NCI-H774 (cell line): ENCODE results near the gene TSPAN10.
"Not testable (repeated sequence)": the region's sequence is repeated elsewhere in the genome, so short reads cannot be mapped to it uniquely, and the experiment has no call there.

ENCODE experiments used
- DNase-seq: peaks from one replicate; lab custom pipeline; 2025; lab: John Stamatoyannopoulos, UW

TSPAN10 gene

GRCh38 chr17:81636505-81637288 is at the start of gene TSPAN10, which contains the start of gene NPLOC4:
Gene TSPAN10, plus strand, starts transcription at chr17:81637196. Its CDS starts 5,217 bp downstream, at chr17:81642413.
Gene NPLOC4, minus strand, starts transcription at chr17:81637112. Its CDS starts 182 bp downstream, at chr17:81636930.
- DNase-seq, result peak; percentile 91

GRCh38 chr17:81589612-81590011 is 47.4 kb upstream of the TSPAN10 start:
- DNase-seq, result no peak

DNA sequence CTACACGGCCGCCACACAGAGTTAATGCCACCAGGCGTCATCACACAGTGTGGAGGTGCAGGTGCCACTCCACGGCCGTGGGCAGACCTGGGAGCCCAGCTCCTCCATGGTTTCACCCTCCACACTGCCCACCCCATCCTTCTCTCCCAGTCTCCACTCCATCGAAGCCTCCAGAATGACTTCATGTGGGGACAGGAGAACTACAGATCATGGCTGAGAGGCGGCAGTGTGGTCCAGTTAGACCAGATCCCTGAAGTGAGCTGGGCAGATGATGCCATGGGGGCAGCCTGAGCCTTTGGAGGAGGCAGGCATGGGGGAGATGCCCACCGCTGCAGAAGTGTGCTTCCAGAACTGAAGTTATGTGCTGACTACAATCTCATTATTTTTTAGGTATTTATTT is 46.9 kb upstream of the TSPAN10 start:
- no peak for DNase-seq

GRCh38 chr17:81591971-81592370 is 45.0 kb upstream of the TSPAN10 start:
- DNase-seq, result no peak

- no peak for DNase-seq
Observed at GRCh38 chr17:81593105-81593871, 43.7 kb upstream of the TSPAN10 start.

GRCh38 chr17:81599719-81600486 is 37.1 kb upstream of the TSPAN10 start:
- no peak for DNase-seq

DNA sequence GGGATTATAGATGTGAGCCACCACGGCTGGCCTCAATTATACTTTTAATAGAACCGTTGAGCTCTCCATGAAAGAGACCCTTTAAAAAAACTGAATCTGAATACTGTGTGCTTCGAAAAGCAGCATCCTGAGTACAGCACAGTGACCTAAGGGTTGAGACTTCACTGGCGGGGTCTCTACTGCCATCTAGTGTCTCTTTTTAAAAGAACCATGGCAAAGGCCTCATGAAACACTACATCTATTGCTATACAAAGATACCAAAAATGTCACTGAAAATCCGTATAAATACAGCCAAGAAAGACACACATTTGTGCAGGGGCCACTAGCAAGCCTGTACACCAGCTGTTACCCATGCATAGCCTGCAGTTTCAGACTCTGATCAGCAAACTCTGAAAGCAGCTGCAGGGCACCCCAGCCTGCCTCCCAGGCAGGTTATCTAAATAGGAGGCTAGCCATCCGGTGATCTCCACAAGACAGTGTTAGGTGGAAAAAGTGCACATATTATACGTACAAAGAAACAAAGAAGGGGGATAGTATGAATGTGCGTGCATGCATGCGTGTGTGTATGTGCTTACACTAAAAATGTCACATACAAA is 35.4 kb upstream of the TSPAN10 start:
- DNase-seq, result peak; percentile 69

- no peak for DNase-seq
Observed at GRCh38 chr17:81603846-81604610, 33.0 kb upstream of the TSPAN10 start.

- DNase-seq, result no peak
Observed at GRCh38 chr17:81607431-81607830, 29.6 kb upstream of the TSPAN10 start.

DNA sequence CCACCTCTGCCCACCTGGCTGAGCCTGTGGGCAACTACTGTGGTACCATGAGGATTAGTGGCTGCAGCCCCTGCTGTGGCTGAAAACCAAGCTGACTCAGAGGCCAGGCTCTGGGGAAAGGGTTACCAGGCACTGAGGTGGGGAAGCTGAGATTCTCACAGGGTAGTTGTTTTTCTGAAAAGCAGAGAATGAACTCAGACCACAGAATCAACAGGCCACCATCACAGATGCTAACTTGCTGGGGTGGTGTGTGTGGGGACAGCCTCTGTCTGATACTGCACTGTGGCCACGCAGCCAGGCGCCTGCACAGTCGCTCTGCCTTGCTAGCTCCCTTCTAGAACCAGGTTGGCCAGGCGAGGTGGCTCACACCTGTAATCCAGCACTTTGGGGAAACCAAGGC is 28.9 kb upstream of the TSPAN10 start:
- no peak for DNase-seq

- no peak for DNase-seq
Observed at GRCh38 chr17:81608605-81609004, 28.4 kb upstream of the TSPAN10 start.

- no peak for DNase-seq
Observed at GRCh38 chr17:81609541-81610311, 27.3 kb upstream of the TSPAN10 start.

GRCh38 chr17:81612172-81612970 is 24.6 kb upstream of the TSPAN10 start:
- DNase-seq, result no peak

DNA sequence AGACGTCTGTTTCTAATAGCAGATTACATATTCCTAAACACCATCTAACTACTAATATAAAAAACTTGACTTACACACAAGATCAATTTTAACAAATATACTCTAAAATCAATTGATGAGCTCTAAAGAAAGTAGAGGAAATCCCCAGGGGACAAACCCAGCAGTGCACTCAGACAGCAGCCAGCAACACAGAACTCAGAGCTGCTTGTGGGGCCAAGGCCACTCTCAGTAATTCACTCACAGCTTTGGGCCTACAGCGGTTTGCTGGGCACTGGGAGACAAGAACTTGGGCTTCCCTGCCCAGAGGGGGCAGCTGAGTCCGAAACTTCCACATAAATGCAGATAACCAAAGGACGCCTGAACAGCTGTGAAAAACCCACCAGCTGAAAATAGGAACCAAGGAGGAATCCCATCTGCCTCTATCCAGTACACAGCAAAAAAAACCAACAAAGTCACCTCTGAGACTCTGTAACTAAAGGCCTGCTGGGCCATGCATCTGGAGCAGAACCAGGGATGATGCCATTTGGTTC is 21.5 kb upstream of the TSPAN10 start:
- DNase-seq, result no peak

DNA sequence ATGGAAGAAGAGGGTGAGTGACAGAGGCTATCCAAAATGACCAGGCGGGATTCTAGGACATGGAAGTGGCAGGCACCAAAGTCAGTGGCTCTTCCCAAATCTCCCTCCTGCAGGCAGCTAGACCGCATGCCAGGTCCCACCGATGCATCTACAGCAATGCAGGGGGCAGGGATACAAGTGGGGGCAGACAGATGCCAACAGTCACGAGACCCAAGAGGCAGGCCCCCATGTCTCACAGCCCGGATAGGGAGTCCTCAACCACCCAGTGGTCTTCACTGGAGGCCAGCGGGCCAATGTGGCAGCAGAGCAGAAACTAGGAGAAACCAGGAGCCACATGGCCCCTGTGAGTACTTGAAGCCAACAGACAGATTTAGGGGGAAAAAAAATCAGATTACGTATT is 20.1 kb upstream of the TSPAN10 start:
- DNase-seq, result no peak

DNA sequence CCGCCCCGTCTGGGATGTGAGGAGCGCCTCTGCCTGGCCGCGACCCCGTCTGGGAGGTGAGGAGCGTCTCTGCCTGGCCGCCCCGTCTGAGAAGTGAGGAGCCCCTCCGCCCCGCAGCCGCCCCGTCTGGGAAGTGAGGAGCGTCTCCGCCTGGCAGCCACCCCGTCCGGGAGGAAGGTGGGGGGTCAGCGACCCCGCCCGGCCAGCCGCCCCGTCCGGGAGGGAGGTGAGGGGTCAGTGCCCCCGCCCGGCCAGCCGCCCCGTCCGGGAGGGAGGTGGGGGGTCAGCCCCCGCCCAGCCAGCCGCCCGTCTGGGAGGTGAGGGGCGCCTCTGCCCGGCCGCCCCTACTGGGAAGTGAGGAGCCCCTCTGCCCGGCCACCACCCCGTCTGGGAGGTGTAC is 18.7 kb upstream of the TSPAN10 start:
- not testable (repeated sequence) for DNase-seq

GRCh38 chr17:81621494-81622130 is 15.4 kb upstream of the TSPAN10 start:
- DNase-seq, result no peak

DNA sequence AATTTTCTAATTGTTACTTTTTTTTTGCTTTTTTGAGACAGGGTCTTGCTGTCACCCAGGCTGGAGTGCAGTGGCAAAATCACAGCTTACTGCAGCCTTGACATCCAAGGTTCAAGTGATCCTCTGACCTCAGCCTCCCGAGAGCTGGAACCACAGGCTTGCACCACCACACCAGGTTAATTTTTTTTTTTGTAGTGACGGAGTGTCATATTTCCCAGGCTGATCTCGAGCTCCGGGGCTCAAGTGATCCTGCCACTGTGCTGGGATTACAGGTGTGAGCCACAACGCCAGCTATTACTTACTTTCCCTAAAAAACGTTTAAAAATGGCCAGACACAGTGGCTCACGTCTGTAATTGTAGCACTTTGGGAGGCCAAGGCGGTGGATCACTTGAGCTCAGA is 6.7 kb upstream of the TSPAN10 start:
- DNase-seq, result no peak

GRCh38 chr17:81631482-81631881 is 5.5 kb upstream of the TSPAN10 start:
- DNase-seq, result no peak
